ENCODE results near the gene DEPP1.
"Not testable (repeated sequence)": the region's sequence is repeated elsewhere in the genome, so short reads cannot be mapped to it uniquely, and the experiment has no call there.

Gene DEPP1, protein sequence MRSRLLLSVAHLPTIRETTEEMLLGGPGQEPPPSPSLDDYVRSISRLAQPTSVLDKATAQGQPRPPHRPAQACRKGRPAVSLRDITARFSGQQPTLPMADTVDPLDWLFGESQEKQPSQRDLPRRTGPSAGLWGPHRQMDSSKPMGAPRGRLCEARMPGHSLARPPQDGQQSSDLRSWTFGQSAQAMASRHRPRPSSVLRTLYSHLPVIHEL

GRCh38 chr10:44978570-44979280 lies at the start of gene DEPP1:
DEPP1 (minus strand) TSS chr10:44978809; CDS start chr10:44978030, 779 bp downstream.
- DNase-seq (ENCODE audit: low read depth in 3 of 3), result no peak

DNA sequence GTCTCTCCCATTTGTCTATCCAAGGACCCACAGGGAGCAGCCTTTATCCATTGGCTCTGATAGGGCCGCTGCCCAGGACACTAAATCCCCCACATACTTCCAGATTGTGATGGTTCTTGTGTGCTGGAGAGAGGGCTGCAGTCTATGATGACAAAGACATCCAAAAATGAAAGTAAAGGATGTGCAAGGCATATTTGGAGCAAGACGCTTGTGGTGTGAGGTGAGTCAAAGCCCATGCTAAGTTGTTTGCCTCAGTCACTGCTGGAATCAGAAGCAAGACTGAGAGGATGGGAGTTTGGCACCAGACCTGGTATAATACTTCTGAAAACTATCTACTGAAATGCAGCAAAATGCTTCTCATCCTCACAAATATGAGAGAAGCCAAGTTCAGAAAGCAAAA lies 44.8 kb upstream of the DEPP1 start:
- no peak for DNase-seq (ENCODE audit: low read depth in 3 of 3)

DNA sequence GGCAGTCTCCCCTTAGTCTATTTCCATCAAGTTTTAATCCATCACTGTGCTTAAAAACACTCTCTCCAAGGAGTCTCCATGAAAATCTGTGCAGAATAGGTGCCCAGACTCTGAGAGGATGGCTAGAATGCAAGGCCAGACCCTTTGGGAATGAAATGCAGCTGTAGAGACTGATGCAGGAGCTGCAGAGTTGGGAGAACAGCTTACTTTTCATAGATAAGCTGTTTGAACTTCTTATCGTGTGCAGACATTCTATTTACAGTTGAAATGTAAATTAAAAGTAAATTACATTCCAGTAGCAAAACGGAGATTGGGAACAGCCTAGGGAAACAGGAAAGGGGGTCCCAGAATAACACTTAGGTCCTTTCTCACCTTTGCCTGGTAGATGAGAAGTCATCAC lies 37.0 kb upstream of the DEPP1 start:
- no peak for DNase-seq (ENCODE audit: low read depth in 3 of 3)

DNA sequence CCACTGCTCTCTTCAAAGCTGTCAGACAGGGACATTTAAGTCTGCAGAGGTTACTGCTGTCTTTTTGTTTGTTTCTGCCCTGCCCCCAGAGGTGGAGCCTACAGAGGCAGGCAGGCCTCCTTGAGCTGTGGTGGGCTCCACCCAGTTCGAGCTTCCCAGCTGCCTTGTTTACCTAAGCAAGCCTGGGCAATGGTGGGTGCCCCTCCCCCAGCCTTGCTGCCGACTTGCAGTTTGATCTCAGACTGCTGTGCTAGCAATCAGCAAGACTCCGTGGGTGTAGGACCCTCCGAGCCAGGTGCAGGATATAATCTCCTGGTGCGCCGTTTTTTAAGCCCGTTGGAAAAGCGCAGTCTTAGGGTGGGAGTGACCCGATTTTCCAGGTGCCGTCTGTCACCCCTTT lies 35.9 kb upstream of the DEPP1 start:
- not testable (repeated sequence) for DNase-seq (ENCODE audit: low read depth in 3 of 3)

DNA sequence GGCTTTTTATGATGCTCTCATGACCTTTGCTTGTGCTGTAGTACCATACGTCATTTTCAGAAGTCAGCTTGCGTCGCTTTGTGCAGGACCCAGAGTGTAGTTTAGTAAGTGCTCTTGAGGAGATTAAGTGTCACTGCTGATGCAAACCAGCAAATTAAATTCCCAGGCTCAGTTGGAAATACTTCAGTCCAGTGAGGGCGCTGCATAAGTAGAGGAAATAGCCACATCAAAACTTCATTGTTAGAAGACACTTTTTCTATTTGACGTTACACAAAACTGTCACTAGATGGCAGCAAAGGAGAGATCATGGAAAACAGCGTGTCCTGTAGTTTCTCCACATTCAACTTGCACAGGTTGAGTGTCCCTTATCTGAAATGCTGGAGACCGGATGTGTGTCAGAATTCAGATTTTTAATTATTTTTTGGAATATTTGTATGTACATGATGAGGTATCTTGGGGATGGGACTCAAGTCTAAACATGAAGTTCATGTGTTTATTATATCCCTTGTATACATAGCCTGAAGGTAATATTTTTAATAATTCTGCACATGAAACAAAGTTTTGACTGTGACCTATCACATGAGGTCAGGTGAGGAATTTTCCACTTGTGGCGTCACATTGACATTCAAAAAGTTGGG lies 30.0 kb upstream of the DEPP1 start:
- DNase-seq (ENCODE audit: low read depth in 3 of 3), result no peak

- DNase-seq (ENCODE audit: low read depth in 3 of 3), result no peak
Observed at GRCh38 chr10:45006276-45007030, 27.8 kb upstream of the DEPP1 start.

DNA sequence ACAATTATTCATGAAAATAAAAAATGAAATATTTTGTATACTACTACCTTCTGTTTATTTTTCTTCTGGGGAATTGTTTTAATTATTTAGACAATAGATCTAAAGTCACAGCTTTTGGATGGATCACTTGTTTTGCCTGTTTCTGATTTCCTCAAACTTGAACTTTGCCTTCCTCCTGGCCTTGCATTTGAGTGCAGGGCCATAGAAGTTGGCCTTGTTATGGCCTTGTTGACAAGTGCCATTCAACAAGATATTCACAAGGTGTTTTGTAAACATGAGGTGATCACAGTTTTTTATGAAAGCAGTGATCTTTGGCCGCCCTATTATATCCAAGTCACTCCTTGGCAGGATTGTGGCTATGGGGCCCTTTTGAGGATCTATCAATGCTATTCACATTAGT lies 26.7 kb upstream of the DEPP1 start:
- DNase-seq (ENCODE audit: low read depth in 3 of 3), result no peak

DNA sequence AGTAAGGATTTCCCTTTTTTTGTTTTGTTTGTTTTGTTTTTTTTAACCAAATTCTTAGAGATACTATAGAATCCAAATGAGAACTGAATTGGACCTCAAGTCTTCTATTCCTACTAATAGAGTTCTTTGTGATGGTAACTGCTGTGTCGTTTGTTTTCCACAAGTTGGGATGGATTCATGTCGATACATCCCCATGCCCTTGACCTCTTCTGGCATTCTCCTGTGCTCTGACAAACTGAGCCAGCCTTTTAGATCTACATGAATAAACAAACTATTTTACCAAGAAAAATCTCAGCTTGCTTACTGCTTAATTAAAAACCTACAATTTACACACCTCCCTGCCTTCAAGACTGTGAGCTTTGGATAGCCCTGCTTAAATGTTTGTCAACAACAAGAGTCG lies 26.1 kb upstream of the DEPP1 start:
- DNase-seq (ENCODE audit: low read depth in 3 of 3), result no peak

- no peak for DNase-seq (ENCODE audit: low read depth in 3 of 3)
Observed at GRCh38 chr10:45003432-45004000, 24.9 kb upstream of the DEPP1 start.

DNA sequence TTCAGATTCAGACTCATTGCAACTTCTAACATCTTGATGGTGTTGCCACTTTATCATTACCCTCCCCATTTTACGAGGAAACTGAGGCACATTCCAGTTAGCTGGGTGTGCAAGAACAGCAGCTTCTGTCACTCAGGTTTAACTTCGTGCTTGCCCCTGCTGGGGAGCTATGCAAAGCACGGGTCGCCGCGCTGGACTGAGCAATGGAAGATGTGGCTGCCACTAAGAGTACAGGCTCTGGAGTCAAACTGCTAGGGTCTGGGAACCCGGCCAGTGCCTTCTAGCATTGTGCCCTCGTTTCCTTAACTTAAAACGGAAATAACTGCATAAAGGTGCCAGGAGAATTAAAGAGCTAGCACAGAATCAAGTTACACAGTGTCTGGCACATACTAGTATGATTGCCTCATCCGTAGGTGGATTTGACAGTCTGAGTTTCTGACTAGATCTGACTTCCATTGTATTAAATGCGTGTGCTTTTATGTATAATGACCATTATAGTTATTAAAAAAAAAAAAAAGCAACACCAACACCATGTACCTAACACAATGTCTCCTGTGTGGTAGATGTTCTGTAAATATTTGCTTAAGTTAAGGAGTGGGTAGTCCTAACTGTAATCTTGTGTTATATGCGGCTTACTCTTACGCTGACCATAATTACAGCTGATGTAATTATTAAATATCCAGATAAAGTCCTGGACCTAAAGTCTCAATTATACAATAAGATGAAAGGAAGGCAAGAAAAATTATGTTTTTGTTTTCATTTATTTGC lies 23.0 kb upstream of the DEPP1 start:
- DNase-seq (ENCODE audit: low read depth in 3 of 3), result peak in 2 of 3 experiments; percentile 24 to 38

- DNase-seq (ENCODE audit: low read depth in 3 of 3), result peak; percentile 42 to 51 (median 50)
Observed at GRCh38 chr10:45000752-45001380, 22.3 kb upstream of the DEPP1 start, which contains the start of gene ZNF22. ZNF22 (plus strand) TSS chr10:45000923; CDS start chr10:45003369, 2,446 bp downstream.

- no peak for DNase-seq (ENCODE audit: low read depth in 3 of 3)
Observed at GRCh38 chr10:45000138-45000751, 21.6 kb upstream of the DEPP1 start.

DNA sequence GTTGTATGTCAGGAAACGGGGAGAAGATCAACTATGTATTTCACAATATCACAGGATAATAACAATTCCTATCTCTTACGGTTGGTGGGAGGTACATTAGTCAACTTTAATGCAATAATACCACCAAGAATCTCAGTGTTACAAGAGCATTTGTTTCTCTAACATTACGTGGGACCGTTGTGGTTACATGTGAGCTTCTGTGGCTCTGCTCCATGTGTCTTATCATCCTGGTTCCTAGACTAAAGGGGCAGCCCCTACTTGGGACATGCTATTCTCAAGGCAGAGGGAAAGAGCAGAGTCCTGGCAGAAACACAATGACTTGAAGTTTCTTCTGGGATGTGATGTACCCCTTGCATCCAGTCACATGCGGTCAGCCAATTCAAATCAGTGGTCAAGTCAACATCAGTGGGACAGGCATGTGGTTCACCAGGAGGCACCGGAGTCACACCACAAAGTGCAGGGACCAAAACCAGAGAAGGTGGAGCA lies 19.6 kb upstream of the DEPP1 start:
- no peak for DNase-seq (ENCODE audit: low read depth in 3 of 3)

DNA sequence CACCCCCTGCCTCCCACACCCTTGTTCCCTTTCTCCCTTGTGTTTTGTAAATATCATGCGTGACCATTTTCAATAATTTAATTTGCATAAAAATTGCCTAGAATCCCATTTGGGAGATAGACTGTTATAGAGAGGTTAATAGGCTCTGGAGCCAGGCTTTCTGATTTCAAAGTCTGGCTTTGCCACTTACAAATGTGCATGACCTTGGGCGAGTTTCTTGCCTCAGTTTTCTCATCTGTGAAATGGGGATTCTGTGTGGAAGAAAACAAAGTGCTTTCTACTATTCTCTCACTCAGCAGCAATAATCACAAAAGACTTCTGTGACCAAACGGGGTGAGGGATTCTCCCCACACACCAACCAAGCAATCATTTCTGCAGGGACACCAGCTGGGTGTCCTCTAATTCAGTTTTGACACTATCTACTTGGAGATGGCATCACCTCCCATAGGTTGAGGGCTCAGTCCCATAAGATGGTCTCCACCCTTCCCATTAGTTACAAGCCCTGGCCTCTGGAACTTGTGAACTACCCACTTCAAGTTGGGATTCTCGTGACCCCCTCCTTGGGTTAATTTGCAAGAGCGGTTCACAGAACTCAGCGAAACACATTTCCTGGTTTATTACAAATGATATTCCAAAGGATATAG lies 18.6 kb upstream of the DEPP1 start:
- no peak for DNase-seq (ENCODE audit: low read depth in 3 of 3)

GRCh38 chr10:44995914-44996669 lies 17.5 kb upstream of the DEPP1 start:
- DNase-seq (ENCODE audit: low read depth in 3 of 3), result no peak

DNA sequence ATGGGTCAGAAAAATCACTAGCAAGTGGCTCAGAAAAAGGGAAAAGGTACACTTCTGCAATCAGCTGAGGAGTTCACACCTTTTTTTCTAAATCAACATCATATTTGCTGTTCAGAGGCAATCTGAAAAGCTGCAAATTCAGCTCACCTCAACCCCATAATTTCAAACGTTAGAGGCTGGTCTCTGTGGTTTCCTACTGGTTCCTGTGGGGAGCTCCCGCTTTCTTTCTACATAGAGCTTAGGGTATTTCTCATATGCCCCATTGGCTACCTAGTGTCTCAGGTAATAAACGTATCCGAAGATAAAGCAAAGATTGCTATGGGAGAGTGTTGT lies 16.9 kb upstream of the DEPP1 start:
- no peak for DNase-seq (ENCODE audit: low read depth in 3 of 3)

DNA sequence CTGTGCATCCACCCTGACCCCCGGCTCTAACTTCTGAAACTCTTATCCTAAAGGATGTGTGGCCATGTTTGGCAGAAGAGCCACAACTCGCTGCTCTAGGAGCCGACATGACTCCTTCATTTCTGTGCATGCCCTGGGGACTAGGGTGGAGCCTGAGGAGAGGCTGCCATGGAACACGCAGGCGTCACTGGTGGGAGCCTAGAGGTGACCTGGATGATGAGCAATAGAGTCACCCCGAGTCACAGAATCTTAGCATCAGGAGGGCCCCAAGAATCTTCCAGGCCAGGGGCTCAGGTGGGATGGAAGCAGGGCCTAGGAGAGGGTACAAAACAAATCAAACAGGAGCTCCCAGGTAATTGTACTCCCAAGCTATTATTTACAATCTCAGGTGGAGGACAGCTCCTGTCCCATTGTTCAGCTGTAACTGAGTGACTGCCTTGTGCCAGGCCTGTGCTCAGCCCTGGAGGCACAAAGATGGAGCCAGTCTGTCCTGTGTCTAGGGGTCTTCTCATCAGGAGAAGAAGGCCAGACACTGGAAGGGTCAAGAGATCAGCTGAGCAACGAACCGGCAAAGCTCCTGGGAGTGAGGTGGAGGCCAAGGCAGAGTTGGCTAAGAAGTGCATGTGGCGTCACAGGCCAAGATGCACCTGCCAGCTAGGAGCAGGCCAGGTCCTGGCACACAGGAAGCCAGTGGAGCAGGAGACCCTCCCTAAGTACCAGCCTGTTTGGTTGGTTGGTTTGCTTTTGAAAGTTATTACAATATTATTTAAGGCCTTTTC lies 16.3 kb upstream of the DEPP1 start:
- DNase-seq (ENCODE audit: low read depth in 3 of 3), result no peak
